GM12891 (cell line): ENCODE measurements around the gene ST14.

Experiments used
- POLR2A ChIP-seq: IDR thresholded peaks from 2 replicates; pipeline ENCODE4 v1.6.1; 2011; ENCODE audit warnings: low read depth, low read length, control low read depth
- POLR2AphosphoS5 ChIP-seq: IDR thresholded peaks from 2 replicates; pipeline ENCODE4 v1.6.1; 2011; ENCODE audit warnings: low read depth, low read length, control low read depth
- SPI1 ChIP-seq: IDR thresholded peaks from 2 replicates; pipeline ENCODE4 v1.6.1; 2011; ENCODE audit warnings: low read depth, low read length, control low read depth
- TAF1 ChIP-seq: IDR thresholded peaks from 2 replicates; pipeline ENCODE4 v1.6.1; 2011; ENCODE audit warnings: low read depth, low read length, control low read depth

DNA sequence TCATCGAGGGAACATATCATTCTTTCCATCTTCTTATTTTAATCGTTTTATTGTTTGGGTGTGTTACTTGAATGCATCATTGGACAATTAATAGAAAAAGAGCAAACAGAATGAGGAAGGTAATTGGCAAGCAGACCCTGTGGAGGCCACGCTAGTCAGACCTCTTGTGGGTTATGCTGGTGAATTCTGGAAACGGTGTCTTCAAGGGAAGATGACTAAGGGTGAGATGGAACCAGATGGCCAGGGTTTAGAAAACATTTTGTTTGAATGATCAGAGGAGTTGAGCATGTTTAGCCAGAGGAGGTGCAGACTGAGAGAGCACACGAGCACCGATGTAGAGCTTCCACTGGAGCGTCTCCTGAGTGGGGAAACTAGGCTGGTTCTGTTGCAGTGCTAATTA is 8.5 kb downstream of the ST14 start:
- TF ChIP-seq POLR2AphosphoS5 (no peak), POLR2A (no peak), SPI1 (no peak), TAF1 (no peak)
